CD4-positive, alpha-beta T cell treated with Interleukin-1 beta for 1 hour (primary cell): ENCODE results near the gene COMP.
"Not testable (repeated sequence)": the region's sequence is repeated elsewhere in the genome, so short reads cannot be mapped to it uniquely, and the experiment has no call there.

Experiments used
- DNase-seq, 2 donors: peaks; one replicate each; pipeline ENCODE4 v3.0.0-alpha.2; 2020 to 2022

Gene COMP

DNA sequence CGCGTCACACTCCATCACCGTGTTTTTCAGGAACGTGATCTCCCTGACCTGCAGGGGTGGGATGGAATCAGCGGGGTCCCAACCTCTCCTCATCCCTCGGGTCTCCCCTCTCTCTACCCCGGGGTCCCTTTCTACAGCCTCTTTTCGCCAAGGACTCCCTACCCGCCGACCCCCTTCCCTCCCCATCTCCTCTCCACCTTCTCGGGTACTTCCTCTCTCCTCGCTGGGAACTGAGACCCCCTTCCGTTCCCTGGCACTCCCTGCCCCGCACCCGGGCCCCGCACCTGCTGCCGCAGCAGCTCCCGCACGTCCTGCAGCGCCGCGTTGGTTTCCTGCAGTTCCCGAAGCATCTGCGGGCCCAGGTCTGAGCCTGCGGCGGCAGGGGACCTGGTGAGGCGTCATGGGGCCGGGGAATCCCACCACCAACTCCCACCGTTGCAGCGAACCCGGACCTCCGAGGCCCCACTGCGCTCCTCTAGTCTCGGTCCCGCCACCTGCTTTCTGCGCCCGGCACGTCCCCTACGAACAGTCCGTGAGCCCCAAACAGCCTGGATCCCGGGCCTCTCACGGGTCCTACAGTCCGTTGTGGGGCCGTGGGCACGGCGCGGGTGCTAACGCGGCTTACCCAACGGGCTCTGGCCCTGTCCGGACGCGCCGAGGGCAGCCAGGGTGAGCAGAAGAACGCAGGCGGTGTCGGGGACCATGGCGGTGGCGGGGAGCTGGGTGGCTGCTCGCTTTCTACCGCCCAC is at the start of gene COMP:
Gene COMP, minus strand, starts transcription at position 740 of the 749 bp plus-strand sequence. Its CDS starts 36 bp downstream, at position 704.
- no peak for DNase-seq

- no peak for DNase-seq
Observed at GRCh38 chr19:18840288-18841267, 49.5 kb upstream of the COMP start.

GRCh38 chr19:18839465-18840287 is 48.6 kb upstream of the COMP start:
- no peak for DNase-seq

GRCh38 chr19:18834644-18834984 is 43.5 kb upstream of the COMP start:
- DNase-seq: no peak

DNA sequence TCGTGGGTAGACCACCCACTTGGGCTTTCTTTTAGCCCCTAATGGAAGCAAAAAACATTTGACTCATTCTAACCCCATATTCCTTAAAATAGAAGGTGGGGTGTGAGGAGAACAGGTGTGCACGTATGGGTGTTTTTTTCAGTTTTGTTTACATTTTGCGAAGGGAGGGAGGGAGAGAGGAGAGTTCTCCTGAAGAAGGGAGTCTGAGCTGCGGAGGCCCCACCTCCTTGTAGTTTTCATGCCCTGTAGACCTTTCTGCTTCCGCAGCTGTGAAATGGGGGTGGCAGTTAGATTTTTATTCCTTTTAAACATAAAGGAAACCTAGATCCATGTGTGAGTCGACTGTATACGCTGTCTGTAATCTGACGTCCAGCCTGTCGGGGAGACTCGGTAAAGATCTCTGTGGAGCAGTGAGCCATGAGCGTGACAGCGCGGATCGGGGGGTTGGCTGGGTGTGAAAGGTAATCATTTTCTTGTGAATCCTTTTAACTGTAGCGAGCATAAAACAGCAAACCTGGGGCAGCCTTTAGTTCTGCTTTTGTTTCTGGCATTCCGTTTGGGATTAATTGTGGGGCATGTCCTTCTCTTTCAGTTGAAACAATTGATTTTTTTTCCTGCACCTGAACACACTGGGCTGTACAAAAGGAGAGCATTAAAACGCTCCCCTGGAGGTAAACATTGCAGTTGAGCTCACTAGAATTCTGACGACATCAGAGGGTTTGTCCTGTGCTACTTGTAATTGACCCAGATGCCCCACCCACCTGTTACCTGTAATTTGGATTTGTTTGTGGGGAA is 42.9 kb upstream of the COMP start:
- DNase-seq: no peak

- no peak for DNase-seq
Observed at GRCh38 chr19:18833141-18833476, 42.0 kb upstream of the COMP start.

DNA sequence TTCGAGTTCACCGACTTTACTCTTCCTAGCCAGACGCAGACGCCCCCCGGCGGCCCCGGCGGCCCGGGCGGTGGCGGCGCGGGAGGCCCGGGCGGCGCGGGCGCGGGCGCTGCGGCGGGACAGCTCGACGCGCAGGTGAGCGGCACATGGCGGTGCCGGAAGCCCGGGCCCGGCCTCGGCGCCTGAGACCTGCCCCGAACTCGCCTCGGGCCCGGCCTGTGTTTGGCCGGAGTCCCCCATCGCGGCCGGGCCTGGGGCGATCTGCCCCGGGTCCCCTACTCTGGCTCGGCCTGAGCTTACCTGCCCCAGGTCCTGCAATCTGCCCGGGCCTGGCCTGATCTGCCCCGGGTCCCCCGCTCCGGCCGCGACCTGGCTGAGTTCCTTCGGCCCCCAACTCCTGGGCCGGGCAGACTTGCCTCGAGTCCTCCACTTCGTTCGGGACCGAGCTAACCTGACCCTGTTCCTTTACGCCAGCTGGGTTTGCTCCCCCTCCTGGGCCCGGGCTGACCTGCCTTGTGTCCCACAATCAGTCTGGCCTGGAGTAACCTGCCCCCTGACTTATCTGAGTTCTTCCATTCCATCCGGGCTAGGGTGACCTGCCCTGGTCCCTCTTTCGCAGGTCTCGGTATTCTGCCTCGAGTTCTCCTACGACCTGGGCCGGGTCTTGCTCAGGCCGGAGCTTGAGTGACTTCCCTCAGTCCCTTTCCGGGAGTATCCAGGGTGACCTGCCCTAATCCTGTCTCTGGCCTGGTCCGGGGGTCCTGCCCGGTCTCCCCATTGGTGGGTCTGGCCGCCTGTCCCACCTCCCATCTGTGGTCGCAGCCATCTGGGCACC is 41.4 kb upstream of the COMP start:
- peak in 1 of 2 donors; percentile 25 for DNase-seq

DNA sequence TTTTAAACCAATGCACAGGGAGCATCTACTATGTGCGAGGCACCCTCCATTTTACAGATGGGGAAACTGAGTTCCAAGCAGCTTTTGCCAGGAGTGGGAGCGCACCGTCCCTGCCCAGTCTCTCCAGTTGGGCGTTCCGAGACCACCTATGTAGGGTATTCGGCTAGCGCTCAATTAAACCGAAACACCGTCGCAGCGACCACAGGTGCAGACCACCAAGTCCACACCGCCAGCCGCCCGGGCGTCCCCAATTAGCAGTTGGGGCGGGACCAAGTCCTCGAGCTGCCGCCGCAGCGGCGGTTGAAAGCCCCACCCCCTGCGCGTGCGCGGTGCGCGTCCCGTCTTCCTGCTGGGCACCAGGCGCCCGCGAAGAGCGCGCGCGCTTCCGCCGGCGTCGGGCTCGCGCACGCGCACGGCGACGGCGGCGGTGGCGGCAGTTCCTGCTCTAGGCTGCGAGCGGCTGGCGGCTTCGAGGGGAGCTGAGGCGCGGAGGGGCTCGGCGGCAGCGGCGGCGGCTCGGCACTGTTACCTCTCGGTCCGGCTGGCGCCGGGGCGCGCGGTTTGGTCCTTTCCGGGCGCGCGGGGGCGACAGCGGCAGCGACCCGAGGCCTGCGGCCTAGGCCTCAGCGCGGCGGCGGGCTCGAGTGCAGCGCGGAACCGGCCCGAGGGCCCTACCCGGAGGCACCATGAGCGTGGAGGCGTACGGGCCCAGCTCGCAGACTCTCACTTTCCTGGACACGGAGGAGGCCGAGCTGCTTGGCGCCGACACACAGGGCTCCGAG is 40.6 kb upstream of the COMP start, which contains the start of gene UPF1:
Gene UPF1, plus strand, starts transcription at position 436 of the 782 bp plus-strand sequence. Its CDS starts 251 bp downstream, at position 687.
- DNase-seq: peak; percentile 96 to 97

- no peak for DNase-seq
Observed at GRCh38 chr19:18830488-18830887, 39.4 kb upstream of the COMP start.

DNA sequence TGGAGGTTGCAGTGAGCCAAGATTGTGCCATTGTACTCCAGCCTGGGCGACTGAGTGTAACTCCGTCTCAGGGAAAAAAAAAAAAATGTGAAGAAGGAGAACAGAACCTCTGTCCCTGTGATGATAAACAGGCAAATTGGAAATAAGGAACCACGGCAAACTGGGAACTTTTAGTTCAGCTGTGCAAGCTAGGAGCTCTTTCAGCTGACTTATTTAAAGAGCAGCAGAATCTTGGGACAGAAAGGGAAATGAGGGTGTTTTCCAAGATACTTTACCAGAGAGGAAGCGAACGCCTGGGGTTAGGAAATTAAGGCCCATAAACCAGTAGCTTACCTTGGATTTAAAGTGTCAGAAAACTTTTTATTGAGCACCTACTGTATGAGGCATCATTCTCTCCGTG is 37.7 kb upstream of the COMP start:
- DNase-seq: no peak

- DNase-seq: no peak
Observed at GRCh38 chr19:18817574-18817973, 26.5 kb upstream of the COMP start.

- not testable (repeated sequence) for DNase-seq
Observed at GRCh38 chr19:18816645-18817044, 25.5 kb upstream of the COMP start.

DNA sequence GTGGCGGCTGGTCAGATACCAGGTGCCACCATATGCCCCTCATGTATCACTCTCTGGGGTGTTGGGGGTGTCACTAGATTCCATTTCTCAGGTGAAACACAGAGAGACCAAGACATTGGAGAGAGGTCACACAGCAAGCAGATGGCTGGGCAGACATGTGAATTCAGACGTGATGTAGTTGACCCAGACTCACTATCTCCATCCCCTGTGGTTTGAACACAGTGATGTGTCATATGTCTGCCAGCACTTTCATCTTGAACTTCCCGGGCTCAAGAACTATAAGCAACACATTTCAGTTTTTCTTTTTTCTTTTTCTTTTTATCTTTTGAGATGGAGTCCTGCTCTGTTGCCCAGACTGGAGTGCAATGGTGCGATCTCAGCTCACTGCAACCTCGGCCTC is 24.6 kb upstream of the COMP start:
- no peak for DNase-seq

- DNase-seq: no peak
Observed at GRCh38 chr19:18814063-18814462, 23.0 kb upstream of the COMP start.

- DNase-seq: not testable (repeated sequence)
Observed at GRCh38 chr19:18811638-18812037, 20.5 kb upstream of the COMP start.

GRCh38 chr19:18809149-18809868 is 18.2 kb upstream of the COMP start:
- no peak for DNase-seq

GRCh38 chr19:18807861-18808331 is 16.8 kb upstream of the COMP start:
- DNase-seq: no peak

GRCh38 chr19:18804643-18805042 is 13.5 kb upstream of the COMP start:
- no peak for DNase-seq

DNA sequence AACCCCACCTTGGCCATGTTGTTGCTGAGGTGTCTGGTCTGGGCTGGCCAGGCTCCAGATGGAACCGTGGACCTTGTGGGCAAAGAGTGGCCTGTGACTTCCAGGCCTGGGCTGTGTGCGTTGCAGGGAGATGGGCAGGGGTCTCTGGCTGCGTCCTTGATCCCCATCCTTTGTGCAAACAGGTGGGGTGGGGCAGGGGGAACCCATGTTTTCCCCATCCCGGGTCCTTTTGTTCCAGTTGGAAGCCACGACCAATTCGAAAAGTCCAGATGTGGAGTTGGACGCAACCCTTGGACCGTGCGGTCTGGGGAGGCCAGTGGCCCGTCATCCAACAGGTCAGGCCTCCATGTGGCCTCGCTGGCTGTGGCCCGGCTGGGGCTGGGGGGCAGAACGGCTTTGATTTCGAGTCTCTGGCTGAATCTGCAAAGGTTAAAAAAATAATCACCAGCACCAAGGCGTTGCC is 13.1 kb upstream of the COMP start:
- DNase-seq: no peak
